ENCODE measurements around the gene GRAP2. TPM values are rescaled to one million over a fixed set of nuclear protein-coding genes. Genes with fewer than 3 reads are reported as not detected.

GRAP2 gene
- total and polyA plus RNA-seq, 2 experiments from 2014 or later, result 0.42 TPM; not detected in 1

DNA sequence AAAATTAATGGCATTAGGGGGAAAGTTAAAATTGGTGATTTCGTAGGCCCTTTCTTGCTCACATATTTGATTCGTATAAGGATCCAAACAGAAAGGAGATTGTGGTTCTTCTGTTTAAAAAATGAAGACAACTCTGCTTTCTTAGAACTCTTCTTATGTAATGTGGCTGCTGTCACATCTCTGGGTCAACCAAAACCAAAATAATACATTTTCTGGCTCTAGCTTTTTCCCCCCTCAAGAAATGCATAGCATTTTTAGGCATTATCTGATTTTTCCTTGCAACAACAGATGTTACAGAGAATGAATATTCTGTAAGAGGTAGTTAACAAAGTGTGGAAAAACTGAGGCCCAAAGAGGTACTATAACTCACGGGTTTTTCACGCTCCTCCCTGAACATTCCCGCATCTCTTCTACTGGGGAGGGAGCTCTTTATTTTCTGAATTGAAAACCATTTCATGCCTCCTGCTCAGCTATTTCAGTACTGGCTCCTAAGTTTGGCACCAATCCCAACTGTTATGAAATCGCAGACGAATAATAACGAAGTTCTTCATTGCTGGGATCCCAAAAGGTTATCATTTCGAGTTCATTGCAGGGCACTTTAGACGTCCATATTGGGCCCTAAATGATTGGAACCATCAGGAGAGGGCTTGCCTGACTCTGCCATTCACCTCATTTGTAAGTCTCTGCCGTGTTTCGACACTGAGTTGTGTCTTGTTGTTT is 17.1 kb downstream of the GRAP2 start (continued):
- TF ChIP-seq, protein P1, sequence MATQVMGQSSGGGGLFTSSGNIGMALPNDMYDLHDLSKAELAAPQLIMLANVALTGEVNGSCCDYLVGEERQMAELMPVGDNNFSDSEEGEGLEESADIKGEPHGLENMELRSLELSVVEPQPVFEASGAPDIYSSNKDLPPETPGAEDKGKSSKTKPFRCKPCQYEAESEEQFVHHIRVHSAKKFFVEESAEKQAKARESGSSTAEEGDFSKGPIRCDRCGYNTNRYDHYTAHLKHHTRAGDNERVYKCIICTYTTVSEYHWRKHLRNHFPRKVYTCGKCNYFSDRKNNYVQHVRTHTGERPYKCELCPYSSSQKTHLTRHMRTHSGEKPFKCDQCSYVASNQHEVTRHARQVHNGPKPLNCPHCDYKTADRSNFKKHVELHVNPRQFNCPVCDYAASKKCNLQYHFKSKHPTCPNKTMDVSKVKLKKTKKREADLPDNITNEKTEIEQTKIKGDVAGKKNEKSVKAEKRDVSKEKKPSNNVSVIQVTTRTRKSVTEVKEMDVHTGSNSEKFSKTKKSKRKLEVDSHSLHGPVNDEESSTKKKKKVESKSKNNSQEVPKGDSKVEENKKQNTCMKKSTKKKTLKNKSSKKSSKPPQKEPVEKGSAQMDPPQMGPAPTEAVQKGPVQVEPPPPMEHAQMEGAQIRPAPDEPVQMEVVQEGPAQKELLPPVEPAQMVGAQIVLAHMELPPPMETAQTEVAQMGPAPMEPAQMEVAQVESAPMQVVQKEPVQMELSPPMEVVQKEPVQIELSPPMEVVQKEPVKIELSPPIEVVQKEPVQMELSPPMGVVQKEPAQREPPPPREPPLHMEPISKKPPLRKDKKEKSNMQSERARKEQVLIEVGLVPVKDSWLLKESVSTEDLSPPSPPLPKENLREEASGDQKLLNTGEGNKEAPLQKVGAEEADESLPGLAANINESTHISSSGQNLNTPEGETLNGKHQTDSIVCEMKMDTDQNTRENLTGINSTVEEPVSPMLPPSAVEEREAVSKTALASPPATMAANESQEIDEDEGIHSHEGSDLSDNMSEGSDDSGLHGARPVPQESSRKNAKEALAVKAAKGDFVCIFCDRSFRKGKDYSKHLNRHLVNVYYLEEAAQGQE (IDR thresholded peaks at IDR 0.05; ENCODE audit: unreplicated experiment), result no peak
- no peak for TF ChIP-seq ZNF114 (CRISPR knock-in tag; IDR thresholded peaks at IDR 0.05)
- TF ChIP-seq NANOG (IDR thresholded peaks at IDR 0.05; ENCODE audit: borderline replicate concordance), result no peak
- TF ChIP-seq JUNB (IDR thresholded peaks at IDR 0.05; ENCODE audit: unreplicated experiment), result no peak
- TF ChIP-seq, protein P2, sequence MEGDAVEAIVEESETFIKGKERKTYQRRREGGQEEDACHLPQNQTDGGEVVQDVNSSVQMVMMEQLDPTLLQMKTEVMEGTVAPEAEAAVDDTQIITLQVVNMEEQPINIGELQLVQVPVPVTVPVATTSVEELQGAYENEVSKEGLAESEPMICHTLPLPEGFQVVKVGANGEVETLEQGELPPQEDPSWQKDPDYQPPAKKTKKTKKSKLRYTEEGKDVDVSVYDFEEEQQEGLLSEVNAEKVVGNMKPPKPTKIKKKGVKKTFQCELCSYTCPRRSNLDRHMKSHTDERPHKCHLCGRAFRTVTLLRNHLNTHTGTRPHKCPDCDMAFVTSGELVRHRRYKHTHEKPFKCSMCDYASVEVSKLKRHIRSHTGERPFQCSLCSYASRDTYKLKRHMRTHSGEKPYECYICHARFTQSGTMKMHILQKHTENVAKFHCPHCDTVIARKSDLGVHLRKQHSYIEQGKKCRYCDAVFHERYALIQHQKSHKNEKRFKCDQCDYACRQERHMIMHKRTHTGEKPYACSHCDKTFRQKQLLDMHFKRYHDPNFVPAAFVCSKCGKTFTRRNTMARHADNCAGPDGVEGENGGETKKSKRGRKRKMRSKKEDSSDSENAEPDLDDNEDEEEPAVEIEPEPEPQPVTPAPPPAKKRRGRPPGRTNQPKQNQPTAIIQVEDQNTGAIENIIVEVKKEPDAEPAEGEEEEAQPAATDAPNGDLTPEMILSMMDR (conservative IDR thresholded peaks at IDR 0.05; ENCODE audit: low read depth in 2 of 2), result no peak
- no peak for TF ChIP-seq POLR2AphosphoS5 (IDR thresholded peaks at IDR 0.05; ENCODE audit: low read depth)
- TF ChIP-seq, protein P3, sequence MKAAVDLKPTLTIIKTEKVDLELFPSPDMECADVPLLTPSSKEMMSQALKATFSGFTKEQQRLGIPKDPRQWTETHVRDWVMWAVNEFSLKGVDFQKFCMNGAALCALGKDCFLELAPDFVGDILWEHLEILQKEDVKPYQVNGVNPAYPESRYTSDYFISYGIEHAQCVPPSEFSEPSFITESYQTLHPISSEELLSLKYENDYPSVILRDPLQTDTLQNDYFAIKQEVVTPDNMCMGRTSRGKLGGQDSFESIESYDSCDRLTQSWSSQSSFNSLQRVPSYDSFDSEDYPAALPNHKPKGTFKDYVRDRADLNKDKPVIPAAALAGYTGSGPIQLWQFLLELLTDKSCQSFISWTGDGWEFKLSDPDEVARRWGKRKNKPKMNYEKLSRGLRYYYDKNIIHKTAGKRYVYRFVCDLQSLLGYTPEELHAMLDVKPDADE (IDR thresholded peaks at IDR 0.05), result no peak

DNA sequence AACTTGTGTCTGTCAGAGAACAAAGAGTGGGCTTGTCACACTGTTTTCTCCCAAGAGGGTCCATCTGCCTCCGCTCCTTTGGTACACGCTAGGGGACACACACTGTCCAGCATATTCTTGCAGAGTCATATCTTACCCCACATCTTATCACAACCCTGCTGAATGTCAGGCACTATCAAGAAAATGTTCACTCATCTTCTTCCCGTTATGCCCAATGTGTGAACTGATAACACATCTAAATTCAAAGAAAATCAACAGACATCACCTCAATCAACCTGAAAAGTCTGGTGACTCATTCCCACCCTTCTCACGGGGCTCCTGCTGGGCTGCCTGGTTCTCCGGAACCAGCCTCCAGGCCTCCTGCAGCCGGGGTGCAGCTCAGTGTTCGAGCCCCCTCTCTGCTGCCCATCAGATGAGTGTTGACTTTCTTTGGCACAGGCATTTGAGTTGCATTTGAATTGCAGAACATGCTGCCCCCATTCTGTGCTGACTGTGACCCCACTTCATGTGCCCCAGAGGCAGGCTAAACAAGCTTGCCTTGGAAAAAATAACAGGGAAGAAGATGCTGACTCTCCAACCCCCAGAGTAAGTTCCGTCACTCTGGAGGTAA is 19.4 kb downstream of the GRAP2 start:
- no peaks in the 10 kb centered on the region for H3K9me2 ChIP-seq (ENCODE audit: insufficient read depth)
- DNase-seq (ENCODE audit: low spot score) (no peak), ATAC-seq (no peak)
- H3F3A ChIP-seq (replicated peaks; ENCODE audit: low read depth), result no peaks in the 10 kb centered on the region
- no peaks in the 10 kb centered on the region for H3K9me3 Mint-ChIP-seq
- H3K4me3 ChIP-seq, result no peak overlapping the region
- no peaks in the 10 kb centered on the region for H3K36me3 ChIP-seq (ENCODE audit: insufficient read depth)
- no peak overlapping the region for H3K4me2 ChIP-seq
- H3K27me3 Mint-ChIP-seq (ENCODE audit: insufficient read depth, low read depth, poor library complexity), result peaks cover 2% of the 10 kb centered on the region
- peaks cover 26% of the 10 kb centered on the region for H3K4me1 Mint-ChIP-seq
- no peak overlapping the region for H3K27ac Mint-ChIP-seq
- H3K27ac ChIP-seq (ENCODE audit: low read depth), result no peak overlapping the region
- no peaks in the 10 kb centered on the region for H3K36me3 Mint-ChIP-seq (ENCODE audit: low read depth)
- peaks cover 18% of the 10 kb centered on the region for H3K4me1 ChIP-seq (ENCODE audit: insufficient read depth)
- no peaks in the 10 kb centered on the region for H3K27me3 ChIP-seq (ENCODE audit: insufficient read depth)
- no peak overlapping the region for H2AFZ ChIP-seq
- no peaks in the 10 kb centered on the region for H3K79me2 ChIP-seq (replicated peaks; ENCODE audit: insufficient read depth)
- H4K20me1 ChIP-seq (replicated peaks; ENCODE audit: insufficient read depth), result no peaks in the 10 kb centered on the region
- H3K4me3 Mint-ChIP-seq, result no peak overlapping the region
- TF ChIP-seq, protein P2 (conservative IDR thresholded peaks at IDR 0.05; ENCODE audit: low read depth in 2 of 2), result no peak
- TF ChIP-seq EZH2phosphoT487 (IDR thresholded peaks at IDR 0.05; ENCODE audit: unreplicated experiment), result no peak
